ENCODE data around the gene NAPB.

The NAPB gene

DNA sequence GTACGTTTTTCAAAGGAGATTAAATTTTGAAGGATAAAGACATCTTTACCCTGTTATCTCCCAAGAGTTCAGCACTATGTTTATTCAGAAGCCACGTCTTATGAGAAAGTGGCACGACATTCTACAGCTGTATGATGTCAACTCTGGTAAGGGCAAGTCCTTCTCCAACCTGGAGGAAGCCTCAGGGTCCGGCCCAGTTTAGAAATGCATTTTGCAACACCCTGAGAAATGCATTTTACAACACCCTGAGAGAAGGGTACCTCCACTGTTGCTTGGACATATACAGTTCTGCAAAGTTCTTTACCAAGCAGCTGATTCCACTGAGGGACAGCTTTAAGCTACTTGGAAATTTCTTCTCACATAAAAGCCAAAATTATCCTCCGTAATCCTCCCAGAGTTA lies 17.5 kb downstream of the NAPB start:
- DNase-seq = no peak

DNA sequence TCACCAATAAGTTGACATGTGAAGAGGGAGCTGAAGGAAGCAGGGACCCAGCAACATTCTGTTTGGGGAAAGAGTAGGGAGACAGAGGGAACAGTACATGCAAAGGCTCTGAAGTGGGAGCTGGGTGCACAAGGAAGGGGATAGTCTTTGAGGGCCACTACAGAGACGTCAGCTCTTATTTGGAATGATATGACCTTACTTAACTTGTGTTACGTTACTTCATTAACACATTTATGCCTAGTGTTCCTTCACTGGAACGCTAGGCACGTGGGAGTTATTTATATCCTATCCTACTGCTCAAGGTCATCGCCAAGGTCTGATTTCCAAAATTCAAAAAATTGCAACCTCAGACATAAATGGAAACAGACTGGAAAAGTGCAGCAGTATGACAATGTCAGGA lies 20.2 kb downstream of the NAPB start:
- no peak for DNase-seq

DNA sequence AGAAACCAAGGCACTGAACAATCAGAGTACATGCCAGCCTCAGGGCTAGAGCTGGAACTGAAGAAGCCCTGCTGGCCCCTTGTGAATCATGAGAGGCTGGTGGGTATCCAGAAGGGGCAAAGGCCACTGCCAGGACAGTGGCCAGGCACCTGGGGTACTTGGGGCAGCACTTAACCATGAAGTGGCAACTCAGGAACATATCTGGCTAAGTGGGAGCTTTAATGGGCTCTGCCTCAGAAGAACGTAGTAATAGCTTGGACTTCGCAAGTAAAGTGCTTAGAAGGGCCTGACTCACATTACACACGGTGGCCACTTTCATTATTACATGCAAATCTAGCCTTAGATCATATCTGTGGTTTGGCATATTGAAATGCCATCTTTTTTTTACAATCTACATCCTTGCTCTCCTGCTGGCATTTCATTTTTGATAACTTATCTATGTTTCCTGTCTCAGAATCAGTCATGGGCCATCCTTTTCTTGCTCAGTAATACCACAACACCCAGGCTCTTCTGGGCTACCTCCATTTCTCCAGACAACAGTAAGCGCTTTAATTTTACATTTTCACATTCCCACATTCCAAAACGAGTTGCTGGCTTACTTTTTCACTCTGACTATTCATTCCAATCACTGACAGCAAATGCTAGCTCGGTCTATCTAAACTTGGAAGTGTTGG lies 21.6 kb downstream of the NAPB start:
- no peak for DNase-seq

DNA sequence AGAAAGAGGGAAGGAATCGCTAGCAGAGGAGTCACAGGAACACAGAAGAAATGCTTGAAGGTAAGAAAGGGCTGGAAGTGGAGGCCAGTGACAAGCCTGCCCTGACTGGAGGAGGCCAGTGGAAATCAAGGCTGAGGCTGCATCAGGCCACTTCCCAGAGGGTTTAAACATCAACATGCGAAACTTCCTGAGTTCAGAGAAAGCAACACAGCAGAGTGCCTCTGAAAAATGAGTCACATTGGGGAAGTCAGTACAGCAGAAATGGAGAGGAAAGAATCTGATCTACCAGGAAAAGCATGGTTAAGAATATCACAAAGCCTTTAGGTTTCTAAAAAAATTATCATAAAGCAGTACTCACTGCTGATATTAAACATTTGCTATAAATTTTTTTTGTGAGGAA lies 23.3 kb downstream of the NAPB start:
- no peak for DNase-seq

DNA sequence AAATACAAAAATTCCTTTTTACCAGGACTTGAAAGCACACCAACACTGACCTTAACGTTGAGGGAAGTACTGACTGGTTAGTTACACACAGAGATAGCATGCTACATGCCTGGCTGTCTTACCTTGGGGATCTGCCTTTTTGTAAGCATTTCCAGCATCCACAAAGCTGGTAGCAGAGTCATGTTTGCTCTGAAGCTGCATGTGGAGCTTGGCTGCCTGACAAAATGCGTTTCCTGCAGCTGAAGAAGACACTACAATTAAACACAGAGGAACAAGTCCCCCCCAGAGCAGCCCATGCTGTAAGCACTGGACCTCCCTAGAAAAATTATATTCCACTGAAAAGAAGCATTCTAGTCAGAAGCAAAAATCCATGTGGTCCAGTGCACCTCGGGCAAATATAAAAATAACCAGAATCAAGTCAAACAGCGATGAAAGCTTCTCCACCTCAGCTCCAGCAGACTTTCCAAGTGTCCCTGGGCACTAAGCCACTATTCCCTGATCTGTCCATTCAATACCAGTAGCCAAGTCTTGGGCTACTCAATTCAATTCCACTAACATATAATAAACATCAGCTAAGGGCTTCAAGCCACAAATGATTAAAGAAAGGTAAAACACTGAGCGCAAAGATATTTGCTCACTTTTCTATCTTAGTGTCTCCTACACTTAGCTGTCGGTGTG lies 24.2 kb downstream of the NAPB start:
- no peak for DNase-seq

DNA sequence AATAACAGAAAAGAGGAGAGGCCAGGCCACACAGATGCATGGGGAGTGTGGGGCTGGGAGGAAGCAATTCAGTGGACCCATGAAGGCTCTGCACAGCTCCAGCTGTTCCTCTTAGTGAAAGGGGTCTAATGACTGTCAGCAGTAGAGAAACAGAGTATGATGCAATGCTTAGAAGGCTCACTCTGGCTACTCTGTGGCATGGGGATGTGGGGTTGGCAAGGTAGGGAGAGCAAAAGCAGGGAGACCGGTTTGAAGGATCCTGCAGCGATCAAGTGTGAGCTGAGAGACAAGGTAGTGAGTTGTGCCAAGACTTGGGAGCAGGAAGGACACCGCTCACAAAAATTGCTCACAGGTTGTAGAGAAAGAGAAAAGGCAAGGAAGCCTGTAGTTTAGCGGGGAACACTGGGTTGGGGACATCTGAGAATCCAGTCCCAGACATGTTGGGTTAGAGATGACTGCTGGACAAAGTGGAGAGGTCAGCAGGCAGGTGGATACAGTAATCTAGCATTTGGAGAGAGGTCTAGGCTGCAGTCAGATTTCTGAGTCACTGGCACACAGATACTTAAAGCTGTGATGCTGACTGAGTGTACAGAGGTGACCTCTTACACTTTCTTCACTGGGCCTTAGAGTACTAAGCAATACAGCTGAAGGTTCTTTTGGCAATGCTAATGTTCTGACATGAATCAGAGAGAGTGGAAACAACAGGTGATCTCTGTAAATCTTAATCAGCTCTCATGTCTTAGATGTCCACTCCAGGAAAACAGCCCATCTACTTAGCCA lies 27.1 kb downstream of the NAPB start:
- no peak for DNase-seq

DNA sequence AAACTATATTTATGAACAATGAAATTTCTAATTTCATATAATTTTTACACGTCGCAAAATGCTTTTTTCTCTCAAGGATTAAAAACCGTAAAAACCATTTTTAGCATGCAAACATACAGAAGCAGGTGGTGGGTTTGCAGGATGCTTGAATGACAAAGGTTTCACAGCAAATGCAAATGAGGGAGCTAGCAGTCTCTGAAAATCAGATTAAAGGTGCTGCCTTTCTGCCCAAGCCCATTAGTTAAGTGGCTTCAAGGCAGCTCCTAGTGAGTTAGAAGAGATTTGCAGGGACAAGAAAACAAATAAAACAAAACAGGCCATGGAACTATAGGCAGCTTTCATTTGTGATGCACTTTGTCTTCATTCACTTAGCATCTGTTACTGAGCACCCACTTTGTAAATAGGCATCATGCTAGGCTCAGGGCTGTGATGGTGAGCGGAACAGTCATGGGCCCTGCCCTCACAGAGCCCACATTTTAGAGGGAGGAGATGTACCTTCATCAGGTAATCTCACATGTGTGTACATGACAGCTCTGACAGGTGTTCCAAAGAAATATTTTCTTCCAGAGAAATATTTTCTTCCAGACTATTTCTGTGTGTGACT lies 29.5 kb downstream of the NAPB start:
- no peak for DNase-seq

DNA sequence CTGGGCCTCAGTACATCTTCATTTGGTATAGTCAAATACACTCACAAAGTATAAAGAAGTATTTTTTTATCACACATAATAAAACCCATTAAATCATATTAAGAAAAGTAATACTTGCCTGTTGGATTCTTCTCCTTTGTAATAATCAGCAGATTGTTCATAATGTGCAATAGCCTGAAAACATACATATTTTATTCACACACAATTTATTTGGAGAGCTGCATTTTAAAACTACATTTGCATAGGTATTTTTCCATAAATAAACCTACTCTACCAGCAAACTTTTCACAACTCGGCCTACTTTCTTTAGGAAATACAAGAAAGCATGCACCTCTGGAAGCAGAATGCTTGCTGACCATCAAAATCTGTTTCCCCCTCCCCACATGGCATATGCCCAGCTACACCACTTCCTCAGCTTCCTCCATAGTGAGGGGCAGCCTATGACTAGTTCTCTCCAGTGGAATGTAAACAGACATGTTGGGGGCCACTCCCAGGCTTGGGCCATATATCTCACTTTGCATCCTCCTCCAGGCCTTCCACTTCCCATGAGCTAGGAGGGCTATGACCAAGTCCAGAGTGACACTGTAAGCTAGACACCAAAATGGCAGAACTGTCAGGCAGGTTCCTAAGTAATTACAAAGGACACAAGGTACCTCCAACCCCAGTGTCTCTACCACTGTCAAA lies 31.1 kb downstream of the NAPB start:
- DNase-seq = no peak

DNA sequence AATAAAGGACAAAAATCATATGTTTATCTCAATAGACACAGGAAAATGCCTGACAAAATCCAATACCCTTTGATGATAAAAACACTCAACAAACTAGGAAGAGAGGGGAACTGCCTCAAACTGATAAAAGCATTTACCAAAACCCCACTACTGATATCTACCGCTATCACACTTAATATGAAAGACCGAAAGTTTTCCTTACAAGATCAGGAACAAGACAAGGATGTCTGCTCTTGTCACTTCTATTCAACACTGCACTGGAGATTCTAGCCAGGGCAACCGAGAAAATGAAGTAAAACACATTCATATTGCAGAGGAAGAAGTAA lies 34.2 kb downstream of the NAPB start:
- DNase-seq = no peak

DNA sequence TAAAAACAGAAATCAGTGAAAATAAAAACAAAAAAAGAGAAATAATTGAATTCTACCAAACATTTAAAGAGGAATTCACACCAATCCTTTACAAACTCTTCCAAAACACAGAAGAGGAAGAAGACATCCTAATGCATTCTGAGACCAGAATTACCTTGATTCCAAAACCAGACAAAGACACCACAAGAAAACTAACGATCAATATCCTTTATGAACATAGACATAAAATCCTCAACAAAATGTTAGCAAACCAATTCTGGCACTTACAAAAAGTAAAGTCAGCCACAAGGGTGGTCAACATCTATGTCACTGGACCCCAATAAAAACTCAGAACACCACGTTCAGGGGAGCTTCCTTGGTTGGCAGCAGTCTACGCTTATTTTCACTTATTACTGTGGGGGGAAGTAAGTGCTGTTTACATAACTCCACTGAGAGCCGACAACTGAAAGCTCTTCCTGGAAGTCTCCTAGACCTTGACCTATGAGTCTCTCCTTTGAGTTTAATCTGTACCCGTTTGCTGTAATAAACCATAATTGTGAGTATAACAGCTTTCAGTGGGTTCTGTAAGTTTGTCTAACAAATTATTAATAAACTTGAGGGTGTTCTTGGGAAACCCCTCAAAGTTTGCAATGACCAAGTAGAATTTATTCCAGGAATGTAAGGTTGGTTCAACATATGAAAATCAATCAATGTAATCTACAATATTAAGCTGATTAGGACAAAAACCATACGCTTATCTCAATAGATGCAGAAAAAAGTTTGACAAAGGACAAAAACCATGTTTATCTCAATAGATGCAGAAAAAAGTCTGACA lies 34.8 kb downstream of the NAPB start:
- no peak for DNase-seq

DNA sequence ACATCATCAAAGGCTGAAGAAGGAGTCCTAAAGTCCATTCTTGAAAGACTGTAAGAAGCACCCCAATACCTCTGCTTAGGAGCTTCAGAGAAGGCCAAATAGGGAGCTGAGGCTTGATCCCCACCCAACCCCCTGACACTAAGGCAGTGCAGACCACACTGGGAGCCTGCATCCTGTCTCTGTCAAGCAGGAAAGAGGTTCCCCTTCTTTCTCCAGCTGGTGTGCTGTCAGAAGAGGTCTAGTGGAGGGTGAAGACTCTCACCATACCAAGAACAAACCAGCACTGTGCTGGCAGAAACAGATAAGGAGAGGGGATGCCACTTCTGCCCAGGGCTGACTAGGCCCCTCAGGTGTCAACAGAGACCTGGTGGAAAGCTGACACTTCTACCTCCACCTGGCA lies 39.4 kb downstream of the NAPB start:
- no peak for DNase-seq

DNA sequence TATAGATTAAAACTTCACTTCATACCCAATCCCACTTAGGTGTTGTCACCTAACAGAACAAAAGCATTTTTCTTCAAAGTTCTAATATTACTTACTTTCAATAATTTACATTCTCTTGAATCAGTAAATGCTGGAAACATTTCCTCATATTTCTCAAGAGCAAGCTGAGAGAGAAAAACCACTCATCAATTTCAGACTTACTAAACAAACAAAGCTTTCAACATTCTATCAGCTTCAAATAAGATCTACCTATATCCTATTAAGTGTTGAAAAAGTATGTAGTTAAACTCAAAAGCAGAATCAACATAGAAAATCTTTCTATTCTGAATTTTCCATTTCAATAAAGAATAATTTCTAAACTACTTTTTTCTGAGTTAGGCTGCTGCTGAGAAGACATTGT lies 41.5 kb downstream of the NAPB start:
- DNase-seq = no peak

DNA sequence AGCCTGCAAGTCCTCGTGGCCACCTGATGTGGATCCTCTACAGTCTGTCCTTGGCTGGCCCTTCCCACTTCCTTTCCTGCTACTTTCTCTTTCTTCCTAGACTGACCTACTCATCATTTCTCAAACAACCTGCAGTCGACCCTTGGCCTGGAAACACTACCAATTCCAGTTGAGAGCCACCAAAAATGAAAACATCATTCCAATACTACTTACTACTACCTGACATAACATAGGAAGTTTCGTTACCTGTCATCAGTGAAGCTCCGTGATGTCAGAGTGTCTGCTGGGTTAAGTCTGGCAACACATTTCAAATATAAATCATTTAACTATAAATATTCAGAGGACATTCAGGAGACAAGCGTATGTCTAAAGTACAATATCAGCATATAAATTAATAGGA lies 45.5 kb downstream of the NAPB start:
- DNase-seq = no peak

DNA sequence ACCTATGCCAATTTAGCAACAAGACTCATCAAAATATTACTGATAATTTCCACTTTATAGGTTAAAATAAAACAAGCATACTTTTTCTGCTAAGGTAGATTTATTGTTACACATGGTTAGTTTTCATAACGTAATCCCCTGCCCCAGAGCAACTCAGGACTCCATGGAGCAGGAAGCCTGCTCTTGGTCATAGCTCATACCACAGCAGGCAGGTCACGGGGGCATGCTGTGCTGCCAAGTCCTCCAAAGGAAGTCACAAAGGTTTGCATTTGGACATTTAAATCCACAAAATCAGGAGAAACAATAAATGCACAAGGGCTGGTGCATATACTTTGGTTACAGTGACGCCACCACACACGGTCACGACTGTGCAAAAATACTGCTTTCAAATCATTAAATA lies 46.8 kb downstream of the NAPB start:
- DNase-seq = no peak

DNA sequence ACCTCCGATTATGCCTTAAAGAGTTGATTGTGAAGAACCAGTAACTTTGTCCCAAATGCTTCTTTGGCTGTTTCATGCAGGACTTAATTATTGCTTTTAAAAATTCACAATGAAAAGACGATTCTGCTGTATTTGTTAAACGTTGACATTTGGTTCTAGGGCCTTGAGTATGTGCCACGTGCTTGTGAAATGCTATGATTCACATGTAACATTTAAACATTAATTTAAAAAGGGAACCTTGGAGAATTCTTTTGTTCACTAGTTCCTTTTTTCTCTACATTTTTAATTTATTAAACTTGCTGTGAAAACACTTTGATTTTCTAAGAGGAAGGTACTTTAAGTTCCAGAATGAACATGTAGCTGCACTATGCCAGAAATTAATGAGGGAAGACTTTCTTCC lies 49.8 kb downstream of the NAPB start:
- no peak for DNase-seq

DNA sequence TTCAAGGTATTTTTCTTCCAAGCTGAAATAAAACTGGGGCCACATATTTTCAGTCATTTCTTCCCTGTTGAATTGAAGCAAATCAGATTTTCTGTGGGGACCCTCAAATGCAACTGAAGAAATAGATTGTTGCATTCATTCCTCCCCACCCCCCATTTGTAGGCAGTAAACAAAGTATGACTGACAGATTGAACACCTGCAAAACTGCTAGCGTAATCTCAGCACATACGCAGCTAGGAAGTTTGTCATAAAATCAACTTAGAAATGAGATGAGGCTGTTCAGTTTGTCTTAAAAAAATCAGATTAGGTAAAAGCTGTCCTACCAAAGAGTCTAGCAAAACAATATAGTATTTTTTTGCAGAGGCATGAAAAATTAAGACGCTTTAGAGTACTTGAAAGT lies 50.4 kb downstream of the NAPB start:
- DNase-seq = no peak

DNA sequence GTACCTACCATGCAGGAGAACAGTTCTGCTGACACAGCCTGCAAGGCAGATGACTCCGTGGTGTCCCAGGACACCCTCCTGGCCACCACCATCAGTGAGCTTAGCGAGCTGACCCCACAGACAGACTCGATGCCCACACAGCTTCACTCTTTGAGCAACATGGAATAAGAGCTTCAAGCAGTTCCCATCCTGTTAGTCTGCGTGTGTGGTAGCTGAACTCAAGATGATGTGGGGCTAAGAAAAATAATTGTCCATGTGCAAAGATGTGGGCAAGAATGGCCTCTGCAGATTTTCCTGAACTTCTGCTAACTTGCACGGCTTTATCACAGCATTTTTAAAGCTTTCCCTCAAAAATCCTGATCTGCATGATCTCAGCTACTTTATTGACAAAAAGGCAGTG lies 51.0 kb downstream of the NAPB start:
- DNase-seq = no peak

DNA sequence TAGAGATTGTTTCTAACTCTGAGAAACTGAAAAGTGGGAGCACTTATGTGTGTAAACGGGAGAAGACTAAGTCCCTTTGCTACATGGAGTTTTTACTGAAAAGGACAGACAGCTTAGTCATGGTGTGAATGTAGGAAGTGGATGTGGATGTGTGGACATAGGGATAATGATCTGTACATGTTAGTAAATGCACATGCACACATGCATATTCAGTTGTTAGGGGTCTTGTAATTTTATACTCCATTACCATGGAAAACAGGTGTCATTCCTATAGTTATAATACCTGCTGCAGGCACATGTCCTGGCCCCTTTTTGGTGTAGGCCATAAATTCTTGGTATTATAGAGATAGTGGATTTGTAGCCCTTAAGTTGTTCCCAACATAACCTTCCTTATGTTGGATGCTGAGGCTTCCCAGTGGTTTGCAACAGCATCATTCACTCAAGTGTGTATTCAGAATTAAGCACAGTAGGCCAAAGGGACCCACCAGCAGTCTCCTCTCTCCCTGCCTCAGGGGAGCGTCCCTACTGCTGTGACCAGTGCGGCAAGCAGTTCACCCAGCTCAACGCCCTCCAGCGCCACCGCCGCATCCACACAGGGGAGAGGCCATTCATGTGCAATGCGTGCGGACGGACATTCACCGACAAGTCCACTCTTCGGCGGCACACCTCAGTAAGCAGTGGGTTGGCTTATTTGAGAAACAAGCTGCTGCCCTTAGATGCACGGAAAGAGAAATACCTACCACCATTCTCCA lies 52.0 kb downstream of the NAPB start:
- no peak for DNase-seq

DNA sequence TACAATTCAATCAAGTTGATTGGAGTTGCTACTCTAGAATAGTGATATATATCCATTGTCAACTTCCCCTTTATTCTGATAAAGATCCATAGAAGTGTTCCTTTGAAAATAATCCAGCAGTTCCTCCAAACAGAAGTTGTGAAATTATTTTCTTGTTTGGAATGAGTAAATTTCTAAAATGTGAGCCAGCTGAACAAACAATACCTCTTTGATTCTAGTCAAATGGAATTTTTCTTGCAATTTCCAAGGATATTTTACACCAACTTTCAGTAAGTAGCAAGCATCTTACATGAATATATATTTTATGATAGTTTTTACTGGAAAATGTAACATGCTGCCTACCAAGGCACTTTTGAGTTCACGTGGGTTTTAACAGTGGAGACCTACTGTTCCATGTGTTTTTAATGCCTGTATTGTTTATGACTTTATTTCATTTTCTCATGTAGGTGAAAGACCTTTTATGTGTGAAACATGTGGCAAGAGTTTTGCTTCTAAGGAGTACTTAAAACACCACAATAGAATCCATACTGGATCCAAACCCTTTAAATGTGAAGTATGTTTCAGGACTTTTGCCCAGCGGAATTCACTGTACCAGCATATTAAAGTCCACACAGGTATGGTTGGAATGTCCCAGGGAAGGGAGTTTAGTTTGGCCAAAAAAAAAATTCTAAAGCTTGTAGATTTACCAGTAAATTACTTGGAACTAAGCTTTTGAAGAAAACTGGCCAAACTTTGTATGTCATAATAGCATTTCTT lies 52.8 kb downstream of the NAPB start:
- no peak for DNase-seq

DNA sequence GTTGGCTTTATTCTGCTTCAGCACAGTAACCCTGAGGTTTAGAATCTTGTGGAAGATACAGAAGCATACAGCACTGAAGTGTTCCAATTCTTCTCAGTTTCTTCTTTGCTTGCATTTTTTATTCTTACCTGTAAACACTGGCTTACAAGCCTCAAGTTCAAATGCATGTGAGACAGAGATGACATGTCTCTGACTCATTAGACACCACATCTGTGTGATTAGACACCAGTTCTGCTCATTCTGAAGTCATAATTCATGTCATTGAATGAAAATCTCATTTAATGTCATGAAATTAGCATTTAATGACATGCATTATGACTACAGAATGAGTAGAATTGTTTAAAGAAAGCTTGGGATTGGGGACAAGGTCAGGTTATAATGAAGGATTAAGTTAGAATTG lies 53.5 kb downstream of the NAPB start:
- no peak for DNase-seq

DNA sequence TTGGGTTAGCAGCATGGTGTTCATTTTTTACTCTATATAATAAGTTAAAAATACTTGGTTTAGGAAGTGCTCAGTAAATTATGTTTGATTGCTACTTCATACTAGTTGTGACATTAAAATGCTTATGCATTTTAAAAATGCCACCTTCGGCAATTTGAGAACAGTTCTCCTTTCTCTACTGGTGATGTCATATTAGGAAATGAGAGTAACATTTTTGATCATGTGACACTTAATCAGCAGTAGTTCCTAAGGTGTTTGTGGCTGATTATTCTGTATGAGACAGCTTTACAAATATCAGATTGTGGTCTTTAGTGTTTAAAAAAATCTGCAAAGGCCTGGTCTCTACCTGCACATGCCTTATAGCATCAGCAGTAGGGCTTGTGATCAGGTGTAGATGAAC lies 54.9 kb downstream of the NAPB start:
- DNase-seq = no peak

Data from activated CD4-positive, alpha-beta T cell treated with anti-CD3 and anti-CD28 coated beads for 1 hour (primary cell).